GM04503 (cell line): ENCODE measurements around the gene CARF.

Experiments
- DNase-seq: peaks from one replicate; pipeline ENCODE4 v3.0.0-alpha.2; 2012; ENCODE audit warnings: low read depth

CARF gene

DNA sequence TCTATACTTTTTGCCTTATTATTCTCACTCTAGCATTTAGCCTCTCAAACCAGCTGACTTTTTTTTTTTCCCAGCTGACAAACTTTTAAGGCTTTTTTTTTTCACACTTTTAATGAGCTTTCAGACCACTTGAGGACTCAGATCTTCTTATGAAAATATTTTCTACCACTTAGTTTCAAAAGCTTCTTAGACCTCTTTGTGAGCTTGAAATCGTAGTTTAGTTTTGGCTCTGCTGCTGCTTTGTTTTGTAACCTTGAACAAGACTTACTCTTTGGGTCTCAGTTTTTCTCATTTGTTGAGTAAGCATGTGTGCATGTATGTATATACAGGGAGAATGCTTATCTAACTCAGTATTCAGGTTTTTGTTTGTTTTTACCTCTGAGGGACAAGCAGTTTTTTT, 106.1 kb downstream of the CARF start:
- no peak for DNase-seq

DNA sequence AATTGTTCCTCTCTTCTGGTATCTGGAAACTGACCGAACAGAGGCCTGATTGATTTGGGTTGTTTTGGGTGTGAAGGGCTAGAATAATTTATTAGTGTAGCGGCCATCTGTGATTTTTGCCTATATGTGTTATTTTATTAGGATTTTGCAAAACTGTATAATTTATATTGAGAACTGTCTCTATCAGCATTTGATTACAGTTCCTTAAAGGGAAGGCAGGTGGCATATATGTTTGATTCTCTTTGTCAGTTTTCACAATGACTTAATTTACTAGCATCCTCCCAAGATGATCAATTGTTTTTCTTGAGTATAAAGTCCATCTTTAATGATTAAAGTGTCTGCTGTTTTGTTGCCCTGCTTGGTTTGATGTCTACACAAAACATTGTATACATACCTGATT, 107.1 kb downstream of the CARF start:
- no peak for DNase-seq

GRCh38 chr2:203021991-203022390, 109.9 kb downstream of the CARF start:
- DNase-seq, result no peak

- no peak for DNase-seq
Measured at GRCh38 chr2:203022751-203023150, 110.7 kb downstream of the CARF start.

- no peak for DNase-seq
Measured at GRCh38 chr2:203025592-203025991, 113.5 kb downstream of the CARF start.

- no peak for DNase-seq
Measured at GRCh38 chr2:203030545-203030944, 118.5 kb downstream of the CARF start.

DNA sequence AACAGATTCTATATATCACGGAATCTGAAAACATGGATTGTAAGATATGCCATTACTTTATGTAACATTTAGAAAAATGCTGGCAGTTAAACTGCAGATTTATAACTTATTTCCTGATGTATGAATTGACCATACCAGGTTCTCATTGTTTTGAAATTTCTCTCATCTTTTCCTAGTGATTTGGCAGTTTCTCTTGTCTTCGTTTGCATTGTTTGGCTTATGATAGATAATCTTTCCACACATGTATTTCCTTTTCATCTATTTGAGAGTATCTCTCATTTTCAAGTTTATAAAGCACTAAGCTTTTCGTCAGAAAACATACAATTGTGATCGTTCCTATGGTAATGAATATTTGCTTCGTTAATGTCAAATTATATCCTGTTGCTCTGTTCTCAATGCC, 118.9 kb downstream of the CARF start:
- no peak for DNase-seq

GRCh38 chr2:203033395-203033794, 121.3 kb downstream of the CARF start:
- DNase-seq, result no peak

GRCh38 chr2:203035879-203036470, 123.9 kb downstream of the CARF start:
- DNase-seq, result no peak
